CD4-positive, alpha-beta T cell treated with Interleukin-17A for 4 hours (primary cell): ENCODE measurements around the gene FAM13A.
"Not testable (repeated sequence)": the region's sequence is repeated elsewhere in the genome, so short reads cannot be mapped to it uniquely, and the experiment has no call there.

Experiments
- DNase-seq: peaks from one replicate; pipeline ENCODE4 v3.0.0-alpha.2; 2020; ENCODE audit warnings: mixed read lengths

Gene FAM13A

GRCh38 chr4:89056953-89057398 lies at the start of gene FAM13A:
FAM13A (minus strand) TSS chr4:89057185; CDS start chr4:89056964, 221 bp downstream.
- peak; percentile 3 for DNase-seq

GRCh38 chr4:89105726-89106125 lies 48.7 kb upstream of the FAM13A start:
- no peak for DNase-seq

GRCh38 chr4:89101256-89102161 lies 44.5 kb upstream of the FAM13A start:
- DNase-seq = no peak

GRCh38 chr4:89100853-89101252 lies 43.9 kb upstream of the FAM13A start:
- DNase-seq = no peak

GRCh38 chr4:89099471-89099870 lies 42.5 kb upstream of the FAM13A start:
- DNase-seq = no peak

- DNase-seq = no peak
Observed at GRCh38 chr4:89099034-89099433, 42.0 kb upstream of the FAM13A start.

GRCh38 chr4:89078300-89078699 lies 21.3 kb upstream of the FAM13A start:
- no peak for DNase-seq

- no peak for DNase-seq
Observed at GRCh38 chr4:89077761-89078160, 20.8 kb upstream of the FAM13A start.

- no peak for DNase-seq
Observed at GRCh38 chr4:89072921-89073320, 15.9 kb upstream of the FAM13A start.

GRCh38 chr4:89071311-89071710 lies 14.3 kb upstream of the FAM13A start:
- no peak for DNase-seq

- DNase-seq = no peak
Observed at GRCh38 chr4:89070041-89070440, 13.1 kb upstream of the FAM13A start.

GRCh38 chr4:89069481-89069880 lies 12.5 kb upstream of the FAM13A start:
- no peak for DNase-seq

GRCh38 chr4:89067417-89067816 lies 10.4 kb upstream of the FAM13A start:
- DNase-seq = no peak

- DNase-seq = no peak
Observed at GRCh38 chr4:89064848-89065247, 7.9 kb upstream of the FAM13A start.

GRCh38 chr4:89057844-89058243 lies 859 bp upstream of the FAM13A start:
- not testable (repeated sequence) for DNase-seq

- DNase-seq = no peak
Observed at GRCh38 chr4:89056292-89056952, 563 bp downstream of the FAM13A start.

GRCh38 chr4:89055157-89056080 lies 1.6 kb downstream of the FAM13A start:
- DNase-seq = no peak

- no peak for DNase-seq
Observed at GRCh38 chr4:89054627-89055026, 2.4 kb downstream of the FAM13A start.

GRCh38 chr4:89049853-89050252 lies 7.1 kb downstream of the FAM13A start:
- DNase-seq = no peak

- DNase-seq = no peak
Observed at GRCh38 chr4:89048906-89049601, 7.9 kb downstream of the FAM13A start.

GRCh38 chr4:89044147-89044900 lies 12.7 kb downstream of the FAM13A start:
- DNase-seq = no peak

GRCh38 chr4:89042055-89042454 lies 14.9 kb downstream of the FAM13A start:
- no peak for DNase-seq
